Measurements from ENCODE around the gene BRI3.

BRI3 gene

DNA sequence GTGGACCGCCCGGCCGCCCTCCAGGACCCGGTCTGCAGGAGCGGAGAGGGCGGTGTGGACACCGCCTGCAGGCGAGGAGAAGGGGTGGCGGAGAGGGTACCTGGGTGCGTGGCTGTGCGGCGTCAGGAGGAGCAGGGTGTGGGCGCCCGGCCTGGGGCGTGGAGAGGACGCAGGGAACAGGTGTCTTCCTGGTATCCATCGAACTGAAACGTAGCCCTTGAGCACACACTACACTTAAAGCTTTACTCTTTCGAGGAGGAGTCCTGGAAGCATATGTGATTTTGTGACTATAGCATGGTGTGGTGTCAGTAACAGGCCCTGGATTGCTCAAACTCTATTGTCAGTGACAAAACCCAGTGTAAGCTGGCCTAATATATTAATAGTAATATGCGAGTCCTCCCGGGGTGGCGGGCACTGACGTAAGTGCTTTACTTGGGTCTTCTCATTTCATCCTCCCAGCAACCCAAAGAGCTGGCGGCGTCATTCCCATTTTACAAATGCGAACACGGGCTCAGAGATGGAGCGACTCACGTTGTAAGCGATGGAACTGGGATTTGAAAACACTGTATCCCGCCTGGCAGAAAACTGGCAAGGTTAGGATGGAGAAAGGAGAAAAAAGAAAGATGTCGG lies 28.9 kb upstream of the BRI3 start:
- DNase-seq (ENCODE audit: low read depth), result no peak

DNA sequence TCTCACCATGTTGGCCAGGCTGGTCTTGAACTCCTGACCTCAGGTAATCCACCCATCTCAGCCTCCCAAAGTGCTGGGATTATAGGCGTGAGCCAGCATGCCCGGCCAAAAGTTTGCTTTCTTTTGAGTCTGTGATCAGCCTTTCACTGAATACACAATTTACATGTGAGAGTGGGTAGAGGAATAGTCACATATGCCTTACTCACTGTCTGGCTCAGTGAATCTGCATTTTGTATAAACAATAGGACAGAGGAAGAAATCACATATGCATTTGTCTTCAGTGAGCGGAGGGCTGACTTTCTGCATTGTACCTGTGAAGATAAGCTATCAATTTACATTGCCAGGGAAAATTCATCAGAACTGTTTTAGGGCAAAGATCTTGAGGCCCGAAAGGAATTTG lies 27.0 kb upstream of the BRI3 start:
- no peak for DNase-seq (ENCODE audit: low read depth)

- no peak for DNase-seq (ENCODE audit: low read depth)
Measured at GRCh38 chr7:98254951-98255610, 26.4 kb upstream of the BRI3 start.

- DNase-seq (ENCODE audit: low read depth), result no peak
Measured at GRCh38 chr7:98256431-98256830, 25.1 kb upstream of the BRI3 start.

DNA sequence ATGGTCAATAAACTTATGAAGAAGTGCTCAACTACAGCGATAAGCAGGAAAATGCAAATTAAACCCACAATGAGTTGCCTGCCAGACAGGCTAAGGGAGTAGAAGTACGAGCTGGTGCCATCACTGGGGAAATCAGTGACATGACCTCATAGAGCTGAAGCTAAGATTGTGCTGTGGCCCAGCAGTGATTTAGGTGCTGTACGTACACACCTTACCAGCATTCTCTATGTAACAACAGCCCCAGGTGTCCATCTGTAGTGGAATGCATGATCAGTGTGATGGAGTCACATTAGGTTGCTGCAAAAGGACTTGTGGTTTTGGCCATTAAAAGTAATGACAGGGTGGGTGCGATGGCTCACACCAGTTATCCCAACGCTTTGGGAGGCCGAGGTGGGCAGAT lies 23.8 kb upstream of the BRI3 start:
- DNase-seq (ENCODE audit: low read depth), result no peak

- DNase-seq (ENCODE audit: low read depth), result no peak
Measured at GRCh38 chr7:98265841-98266271, 15.6 kb upstream of the BRI3 start.

DNA sequence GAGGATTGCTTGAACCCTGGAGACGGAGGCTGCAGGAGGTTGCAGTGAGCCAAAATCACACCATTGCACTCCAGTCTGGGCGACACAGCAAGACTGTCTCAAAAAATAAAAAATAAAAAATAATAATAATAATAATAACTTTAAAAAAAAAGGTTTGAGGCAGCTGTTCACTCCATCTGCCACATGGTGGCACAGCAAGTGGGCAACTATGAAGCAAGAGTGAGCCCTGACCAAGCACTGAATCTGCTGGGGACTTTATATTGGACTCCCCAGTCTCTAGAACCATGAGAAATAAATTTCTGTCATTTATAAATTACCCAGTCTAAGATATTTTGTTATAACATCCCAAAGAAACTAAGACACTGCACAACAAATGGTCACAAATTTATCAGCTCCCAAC lies 14.6 kb upstream of the BRI3 start:
- DNase-seq (ENCODE audit: low read depth), result no peak

DNA sequence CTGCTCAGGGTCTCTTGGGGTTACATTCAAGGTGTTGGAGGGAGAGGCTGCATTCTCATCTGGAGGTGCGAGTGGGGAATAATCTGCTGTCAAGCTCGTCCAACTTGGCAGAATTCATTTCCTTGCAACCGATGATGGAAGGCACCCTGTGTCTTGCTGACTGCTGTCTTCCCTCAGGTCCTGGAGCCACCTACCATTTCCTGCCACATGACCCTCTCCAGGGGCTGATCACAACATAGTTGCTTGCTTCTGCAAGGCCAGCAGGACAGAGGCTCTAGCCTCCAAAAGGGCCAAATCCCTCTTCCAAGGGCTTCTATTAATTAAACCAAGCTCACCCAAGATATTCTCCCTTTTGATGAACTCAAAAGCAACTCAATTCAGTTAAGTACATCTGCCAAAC lies 14.2 kb upstream of the BRI3 start:
- no peak for DNase-seq (ENCODE audit: low read depth)

DNA sequence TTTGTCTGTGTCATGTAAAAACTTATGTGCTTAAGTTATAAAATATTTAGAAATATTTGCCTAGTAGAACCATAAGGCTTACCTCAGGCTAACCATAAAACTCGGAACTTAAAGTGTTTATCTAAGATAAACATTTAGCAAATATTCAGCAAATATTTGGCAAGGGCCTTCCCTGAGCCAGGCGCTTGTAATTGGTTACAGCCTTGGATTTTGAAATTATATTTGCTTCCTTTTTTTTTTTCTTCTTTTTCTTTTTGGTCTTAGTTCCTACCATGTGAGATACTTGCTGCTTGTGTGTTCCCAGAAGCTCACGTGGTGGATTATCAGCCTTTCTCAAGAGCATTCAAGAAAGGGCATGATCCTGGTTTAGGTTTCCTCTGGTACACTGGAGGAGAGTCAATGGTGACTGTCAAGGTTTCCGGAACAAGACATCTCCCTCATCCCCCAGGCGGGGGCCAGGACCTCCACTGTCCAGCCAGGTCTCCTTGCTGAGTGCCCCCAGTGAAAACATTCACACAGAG lies 5.2 kb upstream of the BRI3 start:
- DNase-seq (ENCODE audit: low read depth), result no peak

GRCh38 chr7:98278408-98278807 lies 3.1 kb upstream of the BRI3 start:
- no peak for DNase-seq (ENCODE audit: low read depth)

DNA sequence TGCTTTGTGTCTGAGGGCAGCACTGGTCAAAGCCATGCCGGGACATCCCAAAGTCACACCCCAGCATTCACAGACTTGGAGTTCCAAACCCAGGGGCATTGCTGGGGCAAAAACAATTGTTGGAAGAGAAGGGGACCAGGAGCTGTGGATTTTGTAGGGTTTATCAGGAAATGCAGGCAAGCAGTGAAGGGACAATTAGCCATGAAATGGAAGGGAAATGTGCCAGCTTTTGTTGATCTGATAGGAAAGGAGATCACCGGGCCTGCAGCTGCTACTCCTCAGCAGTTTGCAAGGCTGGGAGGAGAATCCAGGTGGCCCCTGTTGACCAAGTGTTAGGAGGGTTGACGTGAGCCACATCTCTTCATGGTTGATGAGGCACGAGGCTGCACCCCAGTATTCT lies 2.5 kb upstream of the BRI3 start:
- no peak for DNase-seq (ENCODE audit: low read depth)

DNA sequence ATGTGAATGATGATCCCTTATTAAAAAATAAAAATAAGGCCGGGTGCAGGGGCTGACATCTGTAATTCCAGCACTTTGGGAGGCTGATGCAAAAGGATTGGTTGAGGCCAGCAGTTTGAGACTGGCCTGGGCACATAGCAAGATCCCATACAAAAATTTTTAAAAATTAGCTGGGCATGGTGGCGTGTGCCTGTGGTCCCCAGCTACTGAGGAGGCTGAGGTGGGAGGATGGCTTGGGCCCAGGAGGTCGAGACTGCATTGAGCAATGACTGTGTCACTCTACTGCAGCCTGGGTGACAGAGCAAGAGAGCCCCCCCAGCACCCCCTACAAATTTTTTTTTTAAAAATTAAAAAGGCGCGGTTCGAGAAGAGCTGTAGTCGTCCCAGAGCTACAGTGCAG lies 1.2 kb upstream of the BRI3 start:
- DNase-seq (ENCODE audit: low read depth), result no peak

- no peak for DNase-seq (ENCODE audit: low read depth)
Measured at GRCh38 chr7:98281757-98282606, 496 bp downstream of the BRI3 start.

DNA sequence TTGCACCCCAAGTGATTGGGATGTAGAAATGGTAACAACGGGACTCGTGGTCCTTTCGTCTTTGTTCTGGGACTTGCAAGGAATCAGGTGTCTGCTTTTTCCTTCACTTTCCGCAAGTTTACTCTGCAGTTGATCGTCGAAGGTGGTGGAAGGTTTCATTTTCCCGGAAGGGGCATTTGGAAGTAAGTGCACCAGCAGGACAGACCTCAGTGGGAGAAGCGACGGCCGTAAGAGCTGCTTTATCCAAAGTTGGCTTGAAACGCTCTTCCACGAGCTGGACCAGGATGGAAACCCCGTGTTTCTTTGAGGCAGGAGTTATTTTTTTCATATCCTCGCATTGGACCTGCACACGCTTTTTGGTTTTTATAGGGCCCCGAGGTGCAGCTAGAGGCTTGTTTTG lies 1.2 kb downstream of the BRI3 start:
- no peak for DNase-seq (ENCODE audit: low read depth)

DNA sequence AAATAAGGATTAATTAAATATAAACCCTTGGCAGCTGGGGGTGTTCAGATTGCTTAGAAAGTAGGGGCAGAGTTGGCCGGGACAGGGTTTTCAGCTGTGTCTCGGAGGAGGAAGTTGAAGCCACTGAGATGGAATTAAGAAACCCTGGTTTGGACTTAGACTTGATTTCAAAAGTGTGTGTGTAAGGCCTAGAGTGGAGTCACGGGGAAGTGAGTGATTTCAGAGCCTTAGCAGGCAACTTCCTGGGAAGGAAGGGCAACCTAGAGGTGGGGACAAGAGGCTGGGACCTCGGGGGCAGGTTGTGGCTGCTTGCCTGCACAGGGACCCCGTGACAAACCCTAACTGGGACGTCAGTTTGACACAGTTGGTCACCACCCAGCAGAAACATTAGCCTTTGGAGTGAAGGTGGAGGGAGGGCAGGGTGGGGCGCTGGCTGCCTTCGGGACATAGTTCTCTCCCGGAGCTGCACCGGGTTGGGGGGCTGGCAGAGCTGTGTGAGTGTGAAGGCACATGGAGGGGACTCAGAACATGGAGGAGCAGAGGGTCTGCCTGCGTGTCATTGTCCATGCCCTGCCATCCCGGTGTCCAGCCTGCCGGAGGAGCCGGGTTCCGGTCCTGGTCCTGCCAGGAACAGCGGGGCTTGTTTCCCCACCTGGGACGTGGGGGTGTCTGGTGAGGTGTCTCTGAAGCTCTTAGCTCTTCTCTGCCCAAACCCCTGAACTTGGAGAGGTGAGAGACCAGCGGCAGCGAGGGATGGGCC lies 1.8 kb downstream of the BRI3 start:
- no peak for DNase-seq (ENCODE audit: low read depth)

DNA sequence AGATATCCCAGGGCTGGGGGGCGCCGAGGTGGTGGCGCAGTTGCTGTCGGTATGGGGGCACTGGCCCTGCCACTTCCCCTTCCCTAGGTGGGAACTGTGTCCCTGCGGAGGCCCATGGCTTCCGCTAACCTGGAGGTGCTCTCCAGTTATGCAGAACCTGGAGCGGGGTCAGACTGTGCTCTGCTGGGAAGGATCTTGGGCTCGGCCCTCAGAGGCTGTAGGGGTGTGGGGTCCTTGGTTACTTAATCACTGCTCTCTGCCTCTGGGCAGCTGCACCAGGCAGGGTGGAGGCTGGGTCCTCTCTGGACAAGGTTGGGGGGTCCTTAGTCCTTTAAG lies 2.4 kb downstream of the BRI3 start:
- DNase-seq (ENCODE audit: low read depth), result no peak

DNA sequence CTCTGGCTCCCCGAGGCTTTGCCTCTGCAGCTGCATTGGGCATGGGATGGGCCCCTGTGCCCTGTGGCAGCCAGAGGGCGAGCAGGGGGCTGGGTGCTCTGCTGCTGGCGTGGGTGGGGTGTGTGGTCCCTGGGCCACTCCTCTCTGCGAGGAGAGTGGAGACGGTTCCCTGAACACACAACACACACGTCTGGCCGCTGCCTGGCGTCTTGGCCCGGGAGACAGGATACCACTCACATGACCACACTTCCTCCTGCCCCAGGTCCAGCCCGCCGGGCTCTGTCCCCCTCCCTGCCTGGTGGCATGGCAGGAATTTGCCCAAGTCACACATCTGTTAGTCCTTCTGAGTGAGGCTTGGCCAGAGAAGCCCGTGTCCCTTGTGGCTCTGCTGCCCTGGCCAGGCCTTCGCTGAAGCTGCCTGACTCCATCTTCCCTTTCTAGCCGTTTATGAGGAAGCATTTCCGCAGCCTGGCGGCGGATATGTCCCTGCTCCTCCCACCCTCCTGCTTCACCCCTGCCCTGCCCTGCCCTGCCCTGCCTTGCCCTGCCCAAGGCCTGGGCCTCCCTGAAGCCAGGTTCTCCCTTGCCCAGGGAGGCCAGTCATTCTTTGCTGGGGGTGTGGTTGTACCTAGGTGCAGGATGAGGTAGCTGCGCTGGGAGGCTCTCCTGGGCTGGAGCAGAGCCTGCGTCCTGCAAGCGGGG lies 3.0 kb downstream of the BRI3 start:
- no peak for DNase-seq (ENCODE audit: low read depth)

GRCh38 chr7:98285157-98286092 lies 3.9 kb downstream of the BRI3 start:
- DNase-seq (ENCODE audit: low read depth), result no peak

DNA sequence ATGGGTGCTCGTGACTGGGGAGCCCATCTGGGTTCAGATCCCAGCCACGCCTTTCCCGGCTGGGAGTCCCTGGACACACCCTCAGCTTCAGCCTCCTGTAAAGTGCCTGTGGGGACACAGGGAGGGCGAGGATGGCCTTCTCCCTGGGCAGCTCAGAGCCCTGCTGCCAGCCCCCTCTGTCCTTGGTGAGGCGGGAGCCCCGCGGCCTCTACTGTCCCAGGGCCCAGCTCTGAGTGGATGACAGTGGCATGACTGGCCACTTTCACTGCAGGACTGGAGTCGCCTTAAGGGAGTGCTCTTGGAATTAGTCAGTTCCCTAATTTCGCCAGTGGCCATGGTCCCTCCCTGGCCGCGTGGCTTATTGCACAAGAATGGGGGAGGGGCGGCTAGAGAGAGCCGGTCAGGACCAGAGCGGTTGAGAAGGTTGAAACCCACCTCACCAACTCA lies 4.6 kb downstream of the BRI3 start:
- no peak for DNase-seq (ENCODE audit: low read depth)

GRCh38 chr7:98286701-98287485 lies 5.4 kb downstream of the BRI3 start:
- no peak for DNase-seq (ENCODE audit: low read depth)

Data from stimulated activated CD8-positive, alpha-beta memory T cell treated with anti-CD3 and anti-CD28 coated beads, Interleukin-12 subunit alpha, Interleukin-12 subunit beta, amount 100 ng/mL, for 4 hours (primary cell).